Uterus (tissue), 4 donors: ENCODE data around the gene SIN3A. TPM values are rescaled to one million over a fixed set of nuclear protein-coding genes. Genes with fewer than 3 reads are reported as not detected.

Experiments used
- DNase-seq, 2 donors: peaks; one replicate each; pipeline ENCODE4 v3.0.0-alpha.2; 2019 to 2020
- H3K27ac ChIP-seq, 2 donors: fragments of 200-600 bp; sonication (generic); 1 replicate in 1 of 2; 2 replicates in 1 of 2; pipeline ENCODE4 v1.5.1; 2016 to 2018
- H3K27me3 ChIP-seq, 2 donors: fragments of 200-600 bp; sonication (generic); one replicate each; pipeline ENCODE4 v1.5.1; 2018 to 2019; ENCODE audit warnings: control low read depth in 1 of 2
- H3K36me3 ChIP-seq, 2 donors: fragments of 200-600 bp; sonication (generic); one replicate each; pipeline ENCODE4 v1.5.1; 2019; ENCODE audit warnings: control low read depth in 1 of 2
- H3K4me1 ChIP-seq, 2 donors: fragments of 200-600 bp; sonication (generic); one replicate each; pipeline ENCODE4 v1.5.1; 2018 to 2019; ENCODE audit warnings: control low read depth in 1 of 2
- H3K4me3 ChIP-seq, 2 donors: fragments of 200-600 bp; sonication (generic); 1 replicate in 1 of 2; 2 replicates in 1 of 2; pipeline ENCODE4 v1.5.1; 2018 to 2019; ENCODE audit warnings: mild to moderate bottlenecking in 1 of 2
- H3K9me3 ChIP-seq, 2 donors: fragments of 200-600 bp; sonication (generic); one replicate each; pipeline ENCODE4 v1.5.1; 2019; ENCODE audit warnings: control low read depth in 1 of 2
- POLR2A ChIP-seq, 2 donors: fragments of 450-650 bp; IDR thresholded peaks; one replicate each; pipeline ENCODE4 v1.6.1; 2016; ENCODE audit warnings: antibody characterized with exemption in 2 of 2, mild to moderate bottlenecking in 1 of 2, moderate library complexity in 1 of 2
- intact Hi-C: fragments of 100-400 bp; cut with DNase I; formaldehyde crosslinking; loops from one replicate; pipeline ENCODE4 v1.15.1; 2023; ENCODE audit warnings: low total_unique reads
- total RNA-seq, 4 donors: library from RNA; depleted of rRNA in 3 of 4; stranded (reverse); fragments of >200 nt in 3 of 4; gene quantifications; one replicate each; pipeline versions ENCODE4 v1.1.0 to v1.2.4, GENCODE V29; 2014 to 2023
- TF ChIP-seq, protein P1 (sequence below), 4 experiments: fragments of 200-600 bp in 2 of 4; fragments of 450-650 bp in 2 of 4; sonication (generic) in 2 of 4; IDR thresholded peaks; one replicate each; pipeline ENCODE4 v1.5.1; 2016 to 2019; ENCODE audit warnings: antibody characterized with exemption in 4 of 4, mild to moderate bottlenecking in 2 of 4, moderate library complexity in 1 of 4
- donor health status: DM: yes; HTN: yes; CAD: no.

SIN3A gene
- total RNA-seq, 4 donors from 2014 or later, result 20.3 to 116 (median 55.2) TPM

- no peaks in the 10 kb centered on the region for H3K9me3 ChIP-seq
- intact Hi-C loops, result no loop called here
These were observed 122.8 kb downstream of the SIN3A start for GRCh38 chr15:75328493-75329314.

GRCh38 chr15:75327491-75327890 lies 124.0 kb downstream of the SIN3A start:
- Histone ChIP-seq H3K9me3 (no peaks in the 10 kb centered on the region), H3K4me3 (no peak overlapping the region), H3K36me3 (no peaks in the 10 kb centered on the region), H3K27ac (no peak overlapping the region), H3K4me1 (no peaks in the 10 kb centered on the region), H3K27me3 (no peaks in the 10 kb centered on the region)
- intact Hi-C loops, result no loop called here
- TF ChIP-seq, protein P1, sequence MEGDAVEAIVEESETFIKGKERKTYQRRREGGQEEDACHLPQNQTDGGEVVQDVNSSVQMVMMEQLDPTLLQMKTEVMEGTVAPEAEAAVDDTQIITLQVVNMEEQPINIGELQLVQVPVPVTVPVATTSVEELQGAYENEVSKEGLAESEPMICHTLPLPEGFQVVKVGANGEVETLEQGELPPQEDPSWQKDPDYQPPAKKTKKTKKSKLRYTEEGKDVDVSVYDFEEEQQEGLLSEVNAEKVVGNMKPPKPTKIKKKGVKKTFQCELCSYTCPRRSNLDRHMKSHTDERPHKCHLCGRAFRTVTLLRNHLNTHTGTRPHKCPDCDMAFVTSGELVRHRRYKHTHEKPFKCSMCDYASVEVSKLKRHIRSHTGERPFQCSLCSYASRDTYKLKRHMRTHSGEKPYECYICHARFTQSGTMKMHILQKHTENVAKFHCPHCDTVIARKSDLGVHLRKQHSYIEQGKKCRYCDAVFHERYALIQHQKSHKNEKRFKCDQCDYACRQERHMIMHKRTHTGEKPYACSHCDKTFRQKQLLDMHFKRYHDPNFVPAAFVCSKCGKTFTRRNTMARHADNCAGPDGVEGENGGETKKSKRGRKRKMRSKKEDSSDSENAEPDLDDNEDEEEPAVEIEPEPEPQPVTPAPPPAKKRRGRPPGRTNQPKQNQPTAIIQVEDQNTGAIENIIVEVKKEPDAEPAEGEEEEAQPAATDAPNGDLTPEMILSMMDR (IDR thresholded peaks at IDR 0.05), result no peak
- no peak for TF ChIP-seq POLR2A (IDR thresholded peaks at IDR 0.05)
- no peak for DNase-seq

More at GRCh38 chr15:75328493-75329314, 122.8 kb downstream of the SIN3A start:
- no peaks in the 10 kb centered on the region for H3K4me1 ChIP-seq
- DNase-seq, result no peak
- TF ChIP-seq POLR2A (IDR thresholded peaks at IDR 0.05), result no peak
- TF ChIP-seq, protein P1 (IDR thresholded peaks at IDR 0.05), result no peak
- no peak overlapping the region for H3K4me3 ChIP-seq
- no peak overlapping the region for H3K27ac ChIP-seq
- H3K27me3 ChIP-seq, result no peaks in the 10 kb centered on the region
- no peaks in the 10 kb centered on the region for H3K36me3 ChIP-seq

DNA sequence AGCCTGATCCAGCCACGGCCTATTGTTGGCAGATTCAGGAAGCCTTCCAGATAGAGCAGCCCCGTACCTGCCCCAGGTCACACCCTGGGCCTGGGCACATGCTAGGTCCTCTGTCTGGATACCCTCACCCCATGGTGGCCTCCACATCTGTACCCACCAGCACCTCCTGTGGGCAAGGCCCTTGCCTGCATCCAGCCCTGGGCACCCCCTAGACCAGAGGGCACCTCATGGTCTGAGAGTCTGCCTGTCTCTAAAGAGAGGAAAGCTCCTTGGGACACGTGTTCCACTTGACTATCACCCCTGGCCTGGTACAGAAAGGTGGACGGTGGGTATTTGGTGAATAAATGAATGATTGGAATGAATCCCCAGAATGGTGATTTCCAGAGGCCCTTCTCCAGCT lies 124.5 kb downstream of the SIN3A start:
- TF ChIP-seq, protein P1 (IDR thresholded peaks at IDR 0.05), result no peak
- TF ChIP-seq POLR2A (IDR thresholded peaks at IDR 0.05), result no peak
- Histone ChIP-seq H3K4me1 (no peaks in the 10 kb centered on the region), H3K27ac (no peak overlapping the region), H3K27me3 (no peaks in the 10 kb centered on the region), H3K4me3 (no peak overlapping the region), H3K36me3 (no peaks in the 10 kb centered on the region), H3K9me3 (no peaks in the 10 kb centered on the region)
- no peak for DNase-seq
- intact Hi-C loops, result no loop called here

DNA sequence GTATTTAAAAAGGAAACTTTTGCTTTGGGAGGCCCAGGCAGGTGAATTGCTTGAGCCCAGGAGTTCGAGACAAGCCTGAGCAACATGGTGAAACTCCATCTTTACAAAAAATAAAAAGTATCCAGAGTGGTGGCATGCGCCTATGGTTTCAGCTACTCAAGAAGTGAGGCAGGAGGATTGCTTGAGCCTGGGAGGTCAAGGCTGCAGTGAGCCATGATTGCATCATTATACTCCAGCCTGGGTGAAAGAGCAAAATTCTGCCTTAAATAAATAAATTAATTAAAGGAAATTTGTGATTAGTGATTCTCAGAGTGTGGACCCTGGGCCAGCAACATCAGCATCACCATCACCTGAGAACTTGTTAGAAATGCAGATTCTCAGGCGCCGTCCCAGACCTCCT lies 125.6 kb downstream of the SIN3A start:
- no peak overlapping the region for H3K27ac ChIP-seq
- intact Hi-C loops, result no loop called here
- TF ChIP-seq POLR2A (IDR thresholded peaks at IDR 0.05), result no peak
- TF ChIP-seq, protein P1 (IDR thresholded peaks at IDR 0.05), result no peak
- no peaks in the 10 kb centered on the region for H3K36me3 ChIP-seq
- no peak overlapping the region for H3K4me3 ChIP-seq
- no peaks in the 10 kb centered on the region for H3K9me3 ChIP-seq
- DNase-seq, result no peak
- no peaks in the 10 kb centered on the region for H3K27me3 ChIP-seq
- H3K4me1 ChIP-seq, result no peaks in the 10 kb centered on the region

GRCh38 chr15:75321711-75322110 lies 129.8 kb downstream of the SIN3A start:
- DNase-seq, result no peak
- H3K27me3 ChIP-seq, result no peaks in the 10 kb centered on the region
- H3K36me3 ChIP-seq, result no peaks in the 10 kb centered on the region
- intact Hi-C loops, result no loop called here
- no peaks in the 10 kb centered on the region for H3K4me1 ChIP-seq
- no peaks in the 10 kb centered on the region for H3K9me3 ChIP-seq
- no peak overlapping the region for H3K4me3 ChIP-seq
- no peak overlapping the region for H3K27ac ChIP-seq
- TF ChIP-seq, protein P1 (IDR thresholded peaks at IDR 0.05), result no peak
- TF ChIP-seq POLR2A (IDR thresholded peaks at IDR 0.05), result no peak
